Karpas-422 (cell line): ENCODE measurements around the gene PPP3R2. TPM values are rescaled to one million over a fixed set of nuclear protein-coding genes. Genes with fewer than 3 reads are reported as not detected.
"Not testable (repeated sequence)": the region's sequence is repeated elsewhere in the genome, so short reads cannot be mapped to it uniquely, and the experiment has no call there.

Experiments used
- DNase-seq: peaks from one replicate; pipeline ENCODE4 v3.0.0-alpha.2; 2015
- H2AFZ ChIP-seq: fragments of 200-600 bp; sonication (generic); 2 replicates; pipeline ENCODE4 v1.6.1; 2014; ENCODE audit warnings: antibody characterized with exemption, low read length, mixed read lengths
- H3K27ac ChIP-seq: fragments of 200-600 bp; sonication (generic); 2 replicates; pipeline ENCODE4 v1.5.1; 2014; ENCODE audit warnings: mild to moderate bottlenecking, low read length, moderate library complexity
- H3K27me3 ChIP-seq: fragments of 200-600 bp; sonication (generic); 2 replicates; pipeline ENCODE4 v1.6.1; 2014; ENCODE audit warnings: low read length, mixed read lengths
- H3K36me3 ChIP-seq: fragments of 200-600 bp; sonication (generic); 2 replicates; pipeline ENCODE4 v1.6.1; 2014; ENCODE audit warnings: low read length, mixed read lengths; ENCODE audit not compliant: insufficient read depth
- H3K4me1 ChIP-seq: fragments of 200-600 bp; sonication (generic); 2 replicates; pipeline ENCODE4 v1.6.1; 2014; ENCODE audit warnings: mild to moderate bottlenecking, low read length, mixed read lengths
- H3K4me2 ChIP-seq: fragments of 200-600 bp; sonication (generic); 2 replicates; pipeline ENCODE4 v1.6.1; 2014; ENCODE audit warnings: low read length, low read depth, mild to moderate bottlenecking; ENCODE audit not compliant: poor library complexity, severe bottlenecking
- H3K4me3 ChIP-seq: fragments of 200-600 bp; sonication (generic); 2 replicates; pipeline ENCODE4 v1.5.1; 2014; ENCODE audit warnings: mild to moderate bottlenecking, antibody characterized with exemption, low read length, mixed read lengths
- H3K79me2 ChIP-seq: fragments of 200-600 bp; sonication (generic); 2 replicates; pipeline ENCODE4 v1.6.1; 2014; ENCODE audit warnings: mild to moderate bottlenecking, low read length, mixed read lengths
- H3K9ac ChIP-seq: fragments of 200-600 bp; sonication (generic); 2 replicates; pipeline ENCODE4 v1.6.0; 2014; ENCODE audit warnings: low read length
- H3K9me2 ChIP-seq: fragments of 200-600 bp; sonication (generic), shearing (Covaris generic); replicated peaks from 2 replicates; pipeline ENCODE4 v1.6.0; 2014; ENCODE audit warnings: mild to moderate bottlenecking, low read length, moderate library complexity; ENCODE audit not compliant: insufficient read depth
- H3K9me3 ChIP-seq: fragments of 300-700, 200-600 bp; sonication (generic); 2 replicates; pipeline ENCODE4 v1.6.1; 2014; ENCODE audit warnings: low read length, mixed read lengths
- H4K20me1 ChIP-seq: fragments of 200-600 bp; sonication (generic); 2 replicates; pipeline ENCODE4 v1.6.1; 2014; ENCODE audit warnings: mild to moderate bottlenecking, antibody characterized with exemption, low read length, low read depth; ENCODE audit not compliant: insufficient read depth
- total RNA-seq: library from RNA; depleted of rRNA; stranded (reverse); fragments of >200 nt; shearing (Covaris generic); gene quantifications from 2 replicates; pipeline ENCODE4 v1.2.3, GENCODE V29; 2014; ENCODE audit warnings: low replicate concordance

PPP3R2 gene
- total RNA-seq, 1 experiment from 2014 or later = not detected

DNA sequence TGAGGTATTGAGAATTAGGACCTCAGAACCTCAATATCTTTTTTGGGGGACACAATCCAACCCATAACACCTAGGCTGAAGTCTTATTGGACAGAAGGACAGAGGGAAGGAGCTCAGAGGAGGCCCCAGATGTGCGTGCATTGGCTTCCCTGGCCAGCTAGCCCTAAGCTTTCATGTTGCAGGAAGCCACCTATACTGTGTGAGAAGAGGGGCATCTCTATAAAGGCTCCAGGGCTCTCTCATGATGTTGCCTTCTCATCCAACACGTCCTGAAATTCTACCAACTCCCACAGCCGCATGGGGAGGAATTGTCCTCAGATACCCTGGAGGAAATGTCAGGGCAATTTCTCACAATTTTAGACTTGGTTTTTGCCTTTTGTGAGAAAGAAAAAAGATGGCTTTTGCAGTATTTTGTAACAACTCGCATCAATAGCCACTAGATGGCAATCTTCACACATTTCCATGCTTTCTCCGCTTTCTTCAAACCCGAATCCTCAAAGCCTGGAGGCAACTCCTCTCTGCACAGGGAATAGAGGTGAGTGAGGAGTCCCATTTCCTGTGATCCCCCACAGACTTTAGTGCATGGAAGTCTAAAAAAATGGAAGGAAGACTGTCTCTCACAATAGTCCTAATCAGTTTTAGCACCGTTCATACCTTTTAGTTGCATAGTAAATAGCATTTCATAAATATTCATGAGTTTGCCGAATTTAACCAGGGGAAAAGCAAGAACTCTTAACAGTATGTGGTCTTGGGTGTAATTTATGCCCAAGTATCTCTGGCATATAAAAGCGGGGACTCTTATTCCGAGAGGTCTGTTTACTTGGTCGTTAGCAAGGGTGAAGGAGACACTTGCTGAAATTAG, 7.4 kb upstream of the PPP3R2 start:
- Histone ChIP-seq H3K79me2 (no peaks in the 10 kb centered on the region), H3K27me3 (no peaks in the 10 kb centered on the region), H3K9ac (no peak overlapping the region), H3K9me2 (no peaks in the 10 kb centered on the region), H3K27ac (no peak overlapping the region), H3K4me1 (0 out of 2 replicates have a peak, but pooled peaks cover 2% of the 10 kb centered on the region), H3K4me2 (no peak overlapping the region), H3K9me3 (no peaks in the 10 kb centered on the region), H3K36me3 (no peaks in the 10 kb centered on the region), H2AFZ (no peak overlapping the region; the same call in 1 of the 2 replicates), H4K20me1 (no peaks in the 10 kb centered on the region), H3K4me3 (no peak overlapping the region)
- peak; percentile 74 for DNase-seq

- Histone ChIP-seq H3K79me2 (no peaks in the 10 kb centered on the region), H3K4me3 (no peak overlapping the region), H3K36me3 (no peaks in the 10 kb centered on the region)
These were observed 1.4 kb downstream of the PPP3R2 start for GRCh38 chr9:101593345-101593744.

DNA sequence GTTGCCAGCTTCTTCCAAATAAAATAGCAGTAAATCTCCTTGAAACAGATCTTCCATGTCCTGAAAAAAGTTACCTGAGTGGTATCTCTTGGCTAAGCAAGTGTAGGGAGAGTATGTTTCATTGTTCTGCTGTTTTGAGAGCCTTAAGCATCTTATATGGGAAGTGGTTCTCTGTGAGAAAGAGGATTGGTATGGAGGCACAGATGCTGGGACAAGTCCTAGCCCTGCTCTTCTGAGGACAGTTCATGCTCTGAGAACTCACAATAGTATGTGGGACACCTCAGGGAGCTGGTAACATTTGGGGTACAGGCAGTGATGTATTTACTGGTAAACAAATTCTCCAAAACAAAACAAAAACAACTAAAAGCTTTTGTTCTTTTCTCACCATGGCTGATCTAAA, 2.0 kb downstream of the PPP3R2 start:
- no peaks in the 10 kb centered on the region for H3K79me2 ChIP-seq
- H3K27ac ChIP-seq = no peak overlapping the region
- no peaks in the 10 kb centered on the region for H3K9me2 ChIP-seq
- no peaks in the 10 kb centered on the region for H3K36me3 ChIP-seq
- H4K20me1 ChIP-seq = no peaks in the 10 kb centered on the region
- no peak for DNase-seq
- no peaks in the 10 kb centered on the region for H3K4me1 ChIP-seq
- no peak overlapping the region for H3K4me2 ChIP-seq
- H3K27me3 ChIP-seq = no peaks in the 10 kb centered on the region
- no peaks in the 10 kb centered on the region for H3K9me3 ChIP-seq
- H3K9ac ChIP-seq = no peak overlapping the region
- H3K4me3 ChIP-seq = no peak overlapping the region
- no peak overlapping the region for H2AFZ ChIP-seq

More at GRCh38 chr9:101593345-101593744, 1.4 kb downstream of the PPP3R2 start:
- Histone ChIP-seq H3K9me2 (no peaks in the 10 kb centered on the region), H3K4me1 (no peaks in the 10 kb centered on the region), H3K9ac (no peak overlapping the region), H2AFZ (no peak overlapping the region), H3K9me3 (no peaks in the 10 kb centered on the region), H3K4me2 (no peak overlapping the region), H4K20me1 (no peaks in the 10 kb centered on the region), H3K27ac (no peak overlapping the region), H3K27me3 (no peaks in the 10 kb centered on the region)
- DNase-seq = no peak

DNA sequence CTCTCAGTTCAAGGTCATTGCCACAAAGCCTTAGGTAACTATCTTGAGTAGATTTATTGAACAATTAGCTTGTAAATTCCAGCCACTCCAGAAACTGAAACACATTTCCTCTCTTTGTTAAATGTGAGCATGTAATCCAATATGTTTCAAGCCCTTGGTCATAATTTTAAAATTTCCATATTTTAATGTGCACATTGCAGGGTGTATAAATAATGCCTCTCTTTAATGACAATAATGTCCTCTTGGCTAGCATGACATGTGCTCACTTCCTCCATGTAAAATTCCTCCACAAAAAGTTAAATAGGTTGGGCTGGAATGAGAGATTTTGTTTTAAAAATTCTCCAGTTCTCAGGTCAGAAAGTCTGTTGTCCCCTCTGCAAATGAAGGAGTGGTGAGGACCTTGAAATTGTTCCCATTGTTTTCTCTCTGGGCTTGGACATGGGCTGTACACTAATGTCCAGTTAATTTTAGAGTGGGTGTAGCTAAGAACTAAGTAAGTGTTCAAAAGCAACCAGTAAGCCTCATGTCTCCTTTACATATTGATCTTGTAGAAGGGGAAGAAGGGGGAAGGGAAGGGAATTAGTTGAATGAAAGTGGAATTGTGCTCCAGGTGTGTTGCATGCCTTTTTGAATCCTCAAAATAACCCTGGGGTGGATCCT, 2.9 kb downstream of the PPP3R2 start:
- H3K9me3 ChIP-seq = no peaks in the 10 kb centered on the region
- no peaks in the 10 kb centered on the region for H3K27me3 ChIP-seq
- H3K9me2 ChIP-seq = no peaks in the 10 kb centered on the region
- H3K9ac ChIP-seq = no peak overlapping the region
- no peaks in the 10 kb centered on the region for H4K20me1 ChIP-seq
- H3K4me3 ChIP-seq = no peak overlapping the region
- no peak overlapping the region for H3K27ac ChIP-seq
- no peak overlapping the region for H2AFZ ChIP-seq
- no peaks in the 10 kb centered on the region for H3K36me3 ChIP-seq
- H3K4me1 ChIP-seq = no peaks in the 10 kb centered on the region
- DNase-seq = no peak
- no peak overlapping the region for H3K4me2 ChIP-seq
- no peaks in the 10 kb centered on the region for H3K79me2 ChIP-seq

DNA sequence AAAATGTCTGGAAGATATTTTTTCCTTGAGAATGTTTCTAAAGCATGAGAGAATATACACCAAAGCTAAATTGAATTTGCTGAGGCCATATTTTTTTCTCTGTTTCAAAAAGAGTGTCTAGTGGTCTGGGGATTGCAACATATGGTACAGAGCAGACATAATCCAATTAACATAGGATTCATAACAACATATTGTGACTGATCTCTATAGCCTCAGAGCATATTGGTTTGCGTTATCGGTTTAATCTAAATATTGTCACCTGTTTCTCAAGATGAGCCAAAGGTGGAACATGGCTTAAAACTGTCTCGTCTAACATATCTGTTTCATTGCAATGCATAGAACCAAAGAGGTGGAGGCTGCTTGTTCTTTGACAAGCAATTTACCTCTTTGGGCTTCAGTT, 3.9 kb downstream of the PPP3R2 start:
- H3K27ac ChIP-seq = no peak overlapping the region
- no peak overlapping the region for H3K4me2 ChIP-seq
- no peak overlapping the region for H3K4me3 ChIP-seq
- H2AFZ ChIP-seq = no peak overlapping the region
- no peaks in the 10 kb centered on the region for H3K9me2 ChIP-seq
- H3K4me1 ChIP-seq = no peaks in the 10 kb centered on the region
- no peak for DNase-seq
- H3K9me3 ChIP-seq = no peaks in the 10 kb centered on the region
- no peaks in the 10 kb centered on the region for H4K20me1 ChIP-seq
- H3K79me2 ChIP-seq = no peaks in the 10 kb centered on the region
- H3K9ac ChIP-seq = no peak overlapping the region
- no peaks in the 10 kb centered on the region for H3K27me3 ChIP-seq
- no peaks in the 10 kb centered on the region for H3K36me3 ChIP-seq

- not testable (repeated sequence) for H4K20me1 ChIP-seq, H3K4me1 ChIP-seq, H3K9me2 ChIP-seq, H2AFZ ChIP-seq, H3K4me2 ChIP-seq, H3K9ac ChIP-seq, DNase-seq, H3K4me3 ChIP-seq, H3K27ac ChIP-seq, H3K9me3 ChIP-seq, H3K27me3 ChIP-seq, H3K79me2 ChIP-seq, H3K36me3 ChIP-seq
These were observed 4.7 kb downstream of the PPP3R2 start for GRCh38 chr9:101590074-101590473.

DNA sequence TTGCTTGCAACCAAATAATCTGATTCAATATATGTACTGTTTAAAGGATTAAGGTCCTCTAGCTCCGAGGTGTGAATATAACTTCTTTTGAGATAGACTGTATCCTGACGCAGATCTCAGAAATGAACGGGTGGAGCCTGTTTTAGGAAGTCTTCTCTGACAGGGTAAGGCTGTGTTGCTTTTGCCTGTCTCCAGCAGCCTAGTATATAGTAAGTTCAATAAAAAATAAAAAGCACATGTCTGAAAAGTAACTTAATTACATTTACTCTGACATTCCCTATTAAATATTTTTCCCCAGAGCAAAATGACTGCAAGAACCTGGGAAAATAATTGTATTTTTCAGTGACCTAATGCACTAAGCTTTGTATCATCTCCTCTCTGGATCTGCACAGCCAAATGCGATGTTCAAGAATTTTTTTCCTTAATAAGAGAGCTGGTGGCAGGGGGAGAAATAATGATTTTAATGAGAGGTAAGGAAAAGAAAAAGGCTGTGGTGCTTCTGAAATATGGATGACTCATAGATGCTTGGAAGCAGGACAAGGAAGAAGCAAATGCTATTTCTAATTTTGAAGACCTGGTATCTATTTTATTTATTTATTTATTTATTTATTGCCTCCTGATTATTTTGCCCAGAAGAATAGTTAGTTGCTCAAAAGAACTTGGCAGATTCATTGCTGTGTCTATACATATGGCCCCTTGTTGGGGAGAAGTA, 7.3 kb downstream of the PPP3R2 start:
- H3K4me2 ChIP-seq = no peak overlapping the region
- H4K20me1 ChIP-seq = no peaks in the 10 kb centered on the region
- H3K36me3 ChIP-seq = no peaks in the 10 kb centered on the region
- H2AFZ ChIP-seq = no peak overlapping the region
- no peaks in the 10 kb centered on the region for H3K4me1 ChIP-seq
- H3K9me2 ChIP-seq = no peaks in the 10 kb centered on the region
- no peak overlapping the region for H3K27ac ChIP-seq
- no peaks in the 10 kb centered on the region for H3K27me3 ChIP-seq
- H3K9ac ChIP-seq = no peak overlapping the region
- H3K79me2 ChIP-seq = no peaks in the 10 kb centered on the region
- no peak for DNase-seq
- H3K4me3 ChIP-seq = no peak overlapping the region
- no peaks in the 10 kb centered on the region for H3K9me3 ChIP-seq

- Histone ChIP-seq H3K9me2 (no peaks in the 10 kb centered on the region), H3K27me3 (no peaks in the 10 kb centered on the region), H3K4me2 (no peak overlapping the region), H3K9me3 (no peaks in the 10 kb centered on the region), H3K4me3 (no peak overlapping the region), H3K79me2 (no peaks in the 10 kb centered on the region), H3K9ac (no peak overlapping the region), H3K27ac (no peak overlapping the region), H3K36me3 (no peaks in the 10 kb centered on the region), H4K20me1 (no peaks in the 10 kb centered on the region), H2AFZ (no peak overlapping the region), H3K4me1 (no peaks in the 10 kb centered on the region)
- DNase-seq = no peak
These were observed 8.1 kb downstream of the PPP3R2 start for GRCh38 chr9:101586651-101587050.
